Suppressor macrophage (primary cell): ENCODE data around the gene TSPAN4.

Experiments used
- DNase-seq, 4 experiments: peaks; one replicate each; pipeline ENCODE4 v3.0.0-alpha.2; 2020 to 2022

Gene TSPAN4

GRCh38 chr11:824292-824880 is 18.3 kb upstream of the TSPAN4 start:
- no peak for DNase-seq

DNA sequence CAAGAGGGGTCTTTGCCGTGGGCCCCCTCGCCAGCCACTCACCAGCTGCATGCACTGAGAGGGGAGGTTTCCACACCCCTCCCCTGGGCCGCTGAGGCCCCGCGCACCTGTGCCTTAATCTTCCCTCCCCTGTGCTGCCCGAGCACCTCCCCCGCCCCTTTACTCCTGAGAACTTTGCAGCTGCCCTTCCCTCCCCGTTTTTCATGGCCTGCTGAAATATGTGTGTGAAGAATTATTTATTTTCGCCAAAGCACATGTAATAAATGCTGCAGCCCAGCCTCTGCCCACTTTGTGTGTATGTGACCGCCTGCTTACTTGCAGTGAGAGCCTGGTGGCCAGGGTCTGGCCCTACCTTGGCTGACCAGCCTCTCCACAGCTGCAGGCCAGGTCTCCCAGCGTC is 17.7 kb upstream of the TSPAN4 start:
- DNase-seq, result no peak

DNA sequence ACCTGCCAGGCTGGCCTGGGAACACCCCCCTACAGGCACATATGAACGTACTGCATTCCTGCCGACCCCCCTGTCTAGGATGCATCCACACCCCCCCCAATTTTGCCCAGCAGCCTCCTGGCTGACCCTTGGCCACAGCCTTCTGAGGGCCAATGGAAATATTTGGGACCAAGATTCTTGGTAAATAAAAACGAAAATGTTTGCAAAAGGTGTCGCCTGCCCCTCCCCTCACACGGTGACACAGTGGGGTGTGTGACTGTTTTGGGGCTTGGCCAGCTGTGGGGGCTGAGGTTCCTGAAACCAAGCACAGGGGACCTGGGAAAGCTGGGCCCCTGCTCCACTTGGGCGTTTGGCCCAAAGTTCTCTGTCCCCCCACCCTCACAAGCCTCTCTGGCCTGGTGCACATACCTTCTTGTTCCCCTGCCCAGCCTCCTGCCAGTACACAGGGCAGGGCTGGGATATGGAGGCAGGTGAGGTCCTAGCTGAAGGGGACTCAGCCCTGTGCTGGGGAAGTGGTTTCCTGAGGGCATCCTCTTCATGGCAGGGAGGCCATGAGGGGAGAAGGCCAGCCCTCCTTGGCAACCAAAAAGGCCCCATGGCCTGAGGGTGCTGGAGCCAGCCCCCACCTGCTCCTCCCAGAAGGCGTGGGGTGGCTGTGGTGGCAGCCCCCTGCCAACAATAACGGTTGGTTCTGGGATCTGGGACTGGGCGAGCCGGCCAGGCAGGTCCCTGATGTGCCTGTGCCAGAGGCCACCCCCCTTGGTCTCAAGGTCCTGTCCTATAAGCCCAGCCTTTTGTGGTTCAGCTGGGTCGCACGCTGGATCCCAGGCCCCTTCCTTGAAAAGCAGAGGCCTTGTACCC is 17.1 kb upstream of the TSPAN4 start:
- DNase-seq, result no peak

DNA sequence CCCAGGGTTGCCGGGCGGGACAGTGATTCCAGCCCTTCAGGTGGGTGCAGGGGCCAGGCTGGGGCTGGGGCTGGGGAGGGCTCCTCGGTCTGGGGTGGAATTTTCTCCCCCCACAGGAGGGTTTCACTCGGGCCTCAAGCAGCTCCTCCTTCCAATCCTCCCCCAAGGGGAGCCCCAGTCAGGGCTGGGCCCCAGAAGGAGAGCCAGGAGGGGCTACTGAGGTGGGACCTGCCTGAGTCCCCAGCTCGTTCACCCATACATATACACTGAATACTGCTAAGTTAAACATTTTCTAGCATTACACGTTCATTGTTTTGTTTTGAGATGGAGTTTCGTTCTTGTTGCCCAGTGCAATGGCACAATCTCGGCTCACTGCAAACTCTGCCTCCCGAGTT is 16.4 kb upstream of the TSPAN4 start:
- no peak for DNase-seq

- no peak for DNase-seq
Measured at GRCh38 chr11:826836-827145, 15.9 kb upstream of the TSPAN4 start.

GRCh38 chr11:827146-827896 is 15.3 kb upstream of the TSPAN4 start:
- peak in 1 of 4 experiments; percentile 38 for DNase-seq

DNA sequence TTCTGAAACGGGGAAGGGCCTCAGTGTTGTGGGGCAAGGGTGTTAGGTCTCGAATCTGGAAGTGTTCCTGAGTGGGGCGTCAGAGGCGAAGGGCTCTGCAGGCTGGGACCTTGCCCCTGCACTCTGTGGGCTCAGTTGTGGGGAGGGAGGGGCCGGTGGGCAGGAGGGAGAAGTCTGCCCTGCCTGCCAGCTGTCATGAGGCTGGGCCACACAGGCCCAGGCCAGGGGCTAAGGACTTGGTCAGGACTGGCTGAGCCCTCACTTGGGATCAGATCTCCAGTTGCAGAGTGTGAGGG is 14.8 kb upstream of the TSPAN4 start, which contains the start of gene CRACR2B:
Gene CRACR2B, plus strand, starts transcription at position 23 of the 296 bp plus-strand sequence. CDS start 689 bp downstream, outside the sequence.
- DNase-seq, result no peak

DNA sequence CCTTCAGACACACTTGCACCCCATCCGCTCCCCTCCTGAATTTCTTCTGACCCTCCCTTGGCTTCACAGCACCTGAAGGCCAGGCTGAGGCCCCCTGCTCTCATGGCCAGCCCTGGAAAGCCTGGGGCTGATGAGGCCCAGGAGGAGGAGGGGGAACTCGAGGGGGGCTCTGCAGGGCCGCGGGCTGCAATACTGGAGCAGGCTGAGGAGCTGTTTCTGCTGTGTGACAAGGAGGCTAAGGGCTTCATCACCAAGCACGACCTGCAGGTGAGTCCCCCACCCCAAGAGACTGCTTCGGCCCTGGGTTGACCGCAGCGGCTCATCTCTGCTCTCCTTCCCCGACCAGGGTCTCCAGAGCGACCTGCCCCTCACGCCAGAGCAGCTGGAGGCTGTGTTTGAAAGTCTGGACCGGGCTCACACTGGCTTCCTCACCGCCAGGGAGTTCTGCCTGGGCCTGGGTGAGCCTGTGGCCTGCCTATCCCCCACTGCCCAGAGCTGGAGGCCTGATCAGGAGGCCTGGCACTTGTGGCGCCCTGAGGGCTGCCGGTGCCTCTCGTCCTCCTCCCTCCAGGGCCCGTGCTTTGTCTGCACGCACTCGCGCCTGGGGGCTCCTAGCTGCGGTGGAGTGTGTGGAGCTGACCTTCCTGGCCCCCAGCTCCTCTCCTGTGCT is 14.0 kb upstream of the TSPAN4 start:
- no peak for DNase-seq

GRCh38 chr11:829176-829846 is 13.3 kb upstream of the TSPAN4 start:
- DNase-seq, result peak; percentile 39 to 61 (median 50)

DNA sequence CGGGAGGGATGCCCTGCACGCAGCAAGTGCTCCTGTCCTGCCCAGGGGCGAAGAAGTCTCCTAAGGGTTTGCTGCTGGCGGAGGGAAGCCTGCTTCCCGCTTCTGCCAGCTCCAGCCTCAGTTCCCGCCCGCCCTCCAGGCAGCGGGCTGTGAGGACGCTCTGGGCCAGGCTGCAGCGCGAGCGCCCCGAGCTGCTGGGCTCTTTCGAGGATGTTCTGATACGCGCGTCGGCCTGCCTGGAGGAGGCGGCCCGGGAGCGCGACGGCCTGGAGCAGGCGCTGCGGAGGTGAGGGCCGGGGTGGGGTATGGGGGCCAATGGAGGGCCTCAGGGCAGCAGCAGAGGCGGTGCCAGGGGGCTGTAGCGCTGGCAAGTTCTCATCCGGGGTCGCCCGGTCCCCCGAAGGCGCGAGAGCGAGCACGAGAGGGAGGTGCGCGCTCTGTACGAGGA is 12.8 kb upstream of the TSPAN4 start:
- DNase-seq, result peak in 2 of 4 experiments; percentile 39 to 54

GRCh38 chr11:830295-831117 is 12.1 kb upstream of the TSPAN4 start:
- peak; percentile 56 to 77 (median 60) for DNase-seq

- no peak for DNase-seq
Measured at GRCh38 chr11:831118-831864, 11.4 kb upstream of the TSPAN4 start.

DNA sequence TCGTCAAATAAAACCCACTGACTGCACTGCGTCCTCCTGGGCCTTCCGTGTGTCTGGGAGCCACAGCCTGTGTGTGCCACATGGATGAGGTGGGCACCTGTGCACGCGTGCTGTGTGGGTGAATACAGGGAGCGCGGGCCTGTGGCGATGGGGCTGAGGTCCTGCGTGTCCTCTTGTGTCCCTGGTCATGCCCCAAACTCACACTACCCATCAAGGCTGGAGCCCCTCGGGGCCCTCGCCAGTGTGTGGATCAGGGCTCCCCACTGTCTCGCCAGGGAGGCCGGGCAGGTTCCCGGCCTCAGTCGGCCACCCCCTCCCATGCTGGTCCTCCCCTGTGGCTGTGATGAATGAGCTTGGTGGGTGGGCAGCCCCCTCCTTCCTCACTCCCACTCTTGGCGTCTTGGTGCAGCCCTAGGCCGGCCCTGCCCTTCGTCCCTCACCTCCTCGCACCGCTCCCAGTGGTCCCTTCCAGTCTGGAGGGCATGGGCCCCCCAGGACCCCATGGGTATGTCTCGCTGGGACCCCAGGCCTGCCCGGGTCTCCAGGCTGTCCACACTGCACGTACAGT is 10.6 kb upstream of the TSPAN4 start:
- no peak for DNase-seq

DNA sequence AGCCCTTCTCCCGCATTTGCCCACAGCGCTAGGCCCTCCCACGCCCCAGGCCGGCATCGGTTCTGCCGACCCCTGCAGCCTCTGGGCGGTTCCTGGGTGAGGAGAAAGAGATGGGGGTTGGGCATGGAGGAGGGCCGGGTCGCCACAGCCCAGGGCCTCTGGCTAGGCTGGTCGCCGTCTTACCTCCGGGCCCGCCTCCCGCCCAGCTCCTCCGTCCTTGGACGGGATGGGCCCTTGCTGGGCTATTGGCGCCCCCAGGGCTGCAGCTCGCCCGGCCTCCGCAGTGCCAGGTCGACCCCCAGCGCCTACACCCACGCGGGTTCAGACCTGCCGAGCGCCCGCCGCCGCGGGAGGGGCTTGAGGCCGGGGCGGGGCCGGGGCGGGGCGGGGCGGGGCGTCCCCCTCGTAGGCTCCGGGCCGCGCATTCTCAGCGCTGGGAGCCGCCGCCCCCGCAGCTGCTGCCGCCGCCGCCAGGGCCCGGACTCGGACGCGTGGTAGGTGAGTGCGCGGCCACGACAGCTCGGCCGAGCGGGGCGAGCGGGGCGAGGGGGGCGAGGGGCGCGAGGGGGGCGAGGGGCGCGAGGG is 10.0 kb upstream of the TSPAN4 start, which contains the start of gene CD151:
Gene CD151, plus strand, starts transcription at position 424 of the 585 bp plus-strand sequence. CDS start 3,118 bp downstream, outside the sequence.
- DNase-seq, result peak; percentile 65 to 89 (median 78)

DNA sequence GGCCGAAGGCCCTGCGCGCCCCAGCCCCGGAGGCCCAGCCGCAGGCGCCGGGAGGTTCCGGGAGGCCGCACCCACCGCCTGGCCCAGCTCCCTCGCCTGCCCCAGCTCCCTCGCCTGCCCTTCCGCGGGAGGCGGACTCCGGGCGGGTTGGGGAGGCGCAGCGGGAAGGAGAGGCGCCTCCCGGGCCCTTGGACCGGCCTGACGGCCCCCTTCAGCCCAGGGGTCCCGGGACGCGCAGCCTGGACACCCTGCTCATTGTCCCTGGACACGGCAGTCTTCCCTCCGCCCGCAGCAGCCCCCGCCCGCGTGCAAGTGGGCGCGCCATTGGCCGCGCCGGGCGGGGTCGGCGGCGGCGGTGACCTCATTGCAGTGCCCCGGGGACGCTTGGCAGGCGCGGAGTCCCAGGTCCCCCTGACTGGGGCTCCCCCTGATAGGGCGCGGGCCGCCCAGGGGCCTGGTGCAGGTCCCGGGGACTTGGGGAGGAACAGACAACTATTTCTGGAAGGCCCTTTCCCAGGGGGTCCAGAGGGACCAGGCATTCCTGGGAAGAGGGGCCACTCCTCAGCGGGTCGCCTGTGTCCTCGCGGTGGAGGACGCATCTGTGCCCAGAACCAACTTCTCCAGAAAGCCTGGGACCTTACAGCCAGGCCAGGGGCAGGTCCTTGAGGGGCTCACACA is 9.4 kb upstream of the TSPAN4 start:
- DNase-seq, result peak; percentile 48 to 82 (median 65)

GRCh38 chr11:833849-834311 is 8.8 kb upstream of the TSPAN4 start:
- peak in 1 of 4 experiments; percentile 52 for DNase-seq

DNA sequence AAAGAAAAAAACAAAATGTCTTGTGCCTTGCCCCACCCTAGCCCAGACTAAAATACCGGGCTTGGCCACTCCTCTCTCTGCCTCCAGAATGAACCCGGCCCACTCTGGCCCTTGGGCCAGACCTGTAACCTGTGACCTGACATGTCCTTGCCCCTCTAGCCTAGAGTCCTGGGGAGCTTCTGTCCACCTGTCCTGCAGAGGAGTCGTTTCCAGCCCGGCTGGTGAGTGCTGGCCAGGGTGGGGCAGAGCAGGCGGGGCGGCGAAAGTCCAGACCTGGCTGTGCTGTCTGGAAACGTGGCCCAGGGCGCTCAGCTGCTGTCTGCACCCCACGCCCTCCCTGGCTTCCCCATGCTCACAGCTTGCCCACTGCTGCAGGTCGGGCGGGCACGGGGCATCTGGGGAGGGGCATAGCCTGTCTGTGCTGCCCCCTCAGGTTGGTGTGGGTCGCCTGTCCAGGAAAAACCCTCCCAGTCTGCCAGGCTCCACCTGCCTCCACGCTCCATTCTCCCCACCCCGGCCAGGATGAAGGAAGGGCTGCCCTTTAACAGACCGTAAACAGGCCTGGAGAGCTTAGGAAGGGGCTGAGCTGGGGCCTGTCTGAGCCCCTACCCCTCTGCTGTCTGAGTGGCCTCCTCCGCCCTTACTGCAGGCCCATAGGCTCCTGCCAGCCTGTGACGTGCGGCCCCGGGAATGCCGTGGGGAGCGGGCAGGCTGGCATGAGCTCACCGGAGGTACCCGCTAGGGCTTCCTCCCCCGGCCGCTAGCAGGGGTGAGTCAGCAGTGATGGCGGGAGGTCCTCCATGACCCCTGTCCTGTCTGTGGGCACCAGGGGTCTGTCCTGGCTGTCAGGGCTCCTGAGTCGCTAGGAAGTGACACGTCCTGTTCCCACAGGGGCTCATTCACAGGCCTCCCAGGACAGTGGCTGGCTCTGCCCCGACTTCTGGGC is 8.0 kb upstream of the TSPAN4 start:
- peak; percentile 60 to 79 (median 73) for DNase-seq

- no peak for DNase-seq
Measured at GRCh38 chr11:836274-836673, 6.4 kb upstream of the TSPAN4 start.
